CD14-positive monocyte (primary cell): ENCODE measurements around the gene FNIP1. TPM values are rescaled to one million over a fixed set of nuclear protein-coding genes. Genes with fewer than 3 reads are reported as not detected.
A peak's percentile ranks its signal among the peaks of the same experiment; 100 is the strongest.

Experiments used
- DNase-seq, 3 donors: peaks; one replicate each; pipeline ENCODE4 v3.0.0-alpha.2; 2011 to 2022
- H2AFZ ChIP-seq: 2 replicates; pipeline ENCODE4 v1.6.0; 2012; ENCODE audit warnings: mild to moderate bottlenecking, low read depth, low read length, inconsistent platforms; ENCODE audit not compliant: insufficient read depth, poor library complexity, severe bottlenecking
- H3K27ac ChIP-seq, 2 donors: 1 replicate in 1 of 2; 2 replicates in 1 of 2; pipeline ENCODE4 v1.5.1; 2012 to 2013; ENCODE audit warnings: low read length in 2 of 2, control low read depth in 1 of 2, inconsistent platforms in 1 of 2, low read depth in 1 of 2, mild to moderate bottlenecking in 1 of 2
- H3K27me3 ChIP-seq, 2 donors: one replicate each; pipeline versions ENCODE4 v1.6.0 to v1.6.1; 2011 to 2013; ENCODE audit warnings: low read length in 2 of 2; ENCODE audit not compliant: control insufficient read depth in 2 of 2, insufficient read depth in 2 of 2
- H3K36me3 ChIP-seq, 2 donors: replicated peaks in 1 of 2; 1 replicate in 1 of 2; 2 replicates in 1 of 2; pipeline versions ENCODE4 v1.5.1 to v1.6.1; 2012 to 2013; ENCODE audit warnings: low read length in 2 of 2, control low read depth in 1 of 2, inconsistent platforms in 1 of 2, mild to moderate bottlenecking in 1 of 2; ENCODE audit not compliant: insufficient read depth in 2 of 2, control insufficient read depth in 1 of 2
- H3K4me1 ChIP-seq, 2 donors: 1 replicate in 1 of 2; 2 replicates in 1 of 2; pipeline versions ENCODE4 v1.5.1 to v1.6.1; 2012 to 2013; ENCODE audit warnings: low read length in 2 of 2, control low read depth in 1 of 2, inconsistent platforms in 1 of 2, mild to moderate bottlenecking in 1 of 2, moderate library complexity in 1 of 2; ENCODE audit not compliant: insufficient read depth in 2 of 2, control insufficient read depth in 1 of 2
- H3K4me2 ChIP-seq: replicated peaks from 2 replicates; pipeline ENCODE3; 2012; ENCODE audit warnings: low read length, moderate library complexity, mild to moderate bottlenecking; ENCODE audit not compliant: poor library complexity, severe bottlenecking; ENCODE audit errors: extremely low read depth
- H3K4me3 ChIP-seq, 3 experiments: fragments of 200-600 bp in 1 of 3; sonication (generic) in 1 of 3; replicated peaks in 1 of 3; 1 replicate in 2 of 3; 2 replicates in 1 of 3; pipeline ENCODE4 v1.5.1; 2011 to 2013; ENCODE audit warnings: low read length in 3 of 3, mild to moderate bottlenecking in 3 of 3, control low read depth in 2 of 3, low read depth in 2 of 3, inconsistent platforms in 1 of 3, moderate library complexity in 1 of 3
- H3K79me2 ChIP-seq: 2 replicates; pipeline ENCODE4 v1.6.0; 2012; ENCODE audit warnings: mild to moderate bottlenecking, control low read depth, inconsistent platforms, low read length, moderate library complexity; ENCODE audit not compliant: insufficient read depth
- H3K9ac ChIP-seq: 2 replicates; pipeline ENCODE4 v1.6.0; 2017; ENCODE audit warnings: low read length, mild to moderate bottlenecking; ENCODE audit not compliant: insufficient read depth, poor library complexity, severe bottlenecking
- H3K9me3 ChIP-seq, 2 donors: replicated peaks in 1 of 2; 1 replicate in 1 of 2; 2 replicates in 1 of 2; pipeline versions ENCODE4 v1.5.1 to v1.6.1; 2012 to 2013; ENCODE audit warnings: low read length in 2 of 2, control low read depth in 1 of 2; ENCODE audit not compliant: control insufficient read depth in 1 of 2, insufficient read depth in 1 of 2
- H4K20me1 ChIP-seq: 2 replicates; pipeline ENCODE4 v1.6.0; 2012; ENCODE audit warnings: mild to moderate bottlenecking, low read length, control low read depth, moderate library complexity; ENCODE audit not compliant: insufficient read depth
- H3K27ac Mint-ChIP-seq, 7 donors: one replicate each; pipeline ENCODE4 v1.8.0; 2020; ENCODE audit warnings: mild to moderate bottlenecking in 7 of 7, mixed read lengths in 7 of 7, moderate library complexity in 6 of 7, inconsistent platforms in 2 of 7
- H3K27me3 Mint-ChIP-seq, 3 donors: one replicate each; pipeline ENCODE4 v1.8.0; 2021 to 2022; ENCODE audit warnings: low read depth in 3 of 3, mild to moderate bottlenecking in 3 of 3, mixed read lengths in 3 of 3, moderate library complexity in 3 of 3, inconsistent platforms in 1 of 3
- H3K36me3 Mint-ChIP-seq, 2 donors: one replicate each; pipeline ENCODE4 v1.8.0; 2020; ENCODE audit warnings: mixed read lengths in 2 of 2, inconsistent platforms in 1 of 2, mild to moderate bottlenecking in 1 of 2
- H3K4me1 Mint-ChIP-seq: one replicate; pipeline ENCODE4 v1.8.0; 2020; ENCODE audit warnings: mild to moderate bottlenecking, mixed read lengths
- H3K4me3 Mint-ChIP-seq, 2 donors: one replicate each; pipeline ENCODE4 v1.8.0; 2020; ENCODE audit warnings: mild to moderate bottlenecking in 2 of 2, mixed read lengths in 2 of 2, moderate library complexity in 1 of 2
- H3K9me3 Mint-ChIP-seq, 7 donors: one replicate each; pipeline ENCODE4 v1.8.0; 2020 to 2022; ENCODE audit warnings: mixed read lengths in 7 of 7, mild to moderate bottlenecking in 6 of 7, moderate library complexity in 6 of 7, inconsistent platforms in 2 of 7
- WGBS: methylation state at CpG from one replicate; pipeline ENCODE4 v1.1.5; 2013; ENCODE audit warnings: missing lambda C conversion rate; ENCODE audit not compliant: insufficient coverage; 5-methylcytosine and 5-hydroxymethylcytosine counted together
- intact Hi-C, 2 donors: fragments of 100-400 bp; cut with micrococcal nuclease; formaldehyde crosslinking; loops; one replicate each; pipeline versions ENCODE4 v1.15.0 to v1.15.1; 2023
- polyA plus RNA-seq, 3 donors: library from polyadenylated mRNA; depleted of rRNA in 1 of 3; unstranded in 2 of 3; stranded (reverse) in 1 of 3; fragments of 300-500 nt in 2 of 3; fragments of >200 nt in 1 of 3; fragmentation: Illumina TruSeq in 2 of 3; gene quantifications; 1 replicate in 2 of 3; 2 replicates in 1 of 3; pipeline ENCODE4 v1.2.3, GENCODE V29; 2012 to 2021
- TF ChIP-seq, protein P1 (sequence below): fragments of 200-600 bp; IDR thresholded peaks from one replicate; pipeline ENCODE4 v1.8.0; 2022; ENCODE audit warnings: antibody characterized with exemption, mild to moderate bottlenecking

Gene FNIP1
- polyA plus RNA-seq, 3 donors: 13.6 to 17.3 (median 16.3) TPM

DNA sequence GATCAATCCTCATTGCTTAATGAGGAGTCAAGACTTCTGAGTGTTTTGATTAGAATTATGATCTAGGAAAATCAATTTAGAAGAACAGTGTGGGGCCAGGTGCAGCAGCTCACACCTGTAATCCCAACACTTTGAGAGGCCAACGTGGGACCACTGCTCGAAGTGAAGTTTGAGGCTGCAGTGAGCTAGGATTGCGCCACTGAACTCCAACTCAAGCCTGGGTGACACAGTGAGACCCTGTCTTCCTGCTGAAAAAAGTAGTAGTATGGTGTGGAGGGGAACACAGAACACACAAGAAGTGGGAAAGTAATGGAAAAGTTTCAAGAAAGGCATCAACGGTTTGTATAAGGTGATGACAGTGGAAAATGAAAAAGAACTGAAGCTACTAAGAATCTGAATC is 9.1 kb downstream of the FNIP1 start:
- H3K79me2 ChIP-seq: peaks cover 98% of the 10 kb centered on the region
- no peak overlapping the region for H3K9ac ChIP-seq
- H3K9me3 ChIP-seq: no peaks in the 10 kb centered on the region
- no peak for DNase-seq
- peaks cover 40% of the 10 kb centered on the region for H3K4me1 Mint-ChIP-seq
- no peak overlapping the region for H3K4me2 ChIP-seq
- no peaks in the 10 kb centered on the region for H3K27me3 Mint-ChIP-seq
- H3K27ac Mint-ChIP-seq: peak overlapping the region in 5 of 7 donors; percentile 26 to 80 (median 51)
- H2AFZ ChIP-seq: no peak overlapping the region
- H3K4me3 ChIP-seq: no peak overlapping the region
- intact Hi-C loops: loop anchor here in 1 of 2 donors (5.0 kb wide), 1 partner anchor 35 kb away; no protein-coding TSS in a partner anchor
- H3K4me3 Mint-ChIP-seq: no peak overlapping the region
- H3K27me3 ChIP-seq: no peaks in the 10 kb centered on the region
- TF ChIP-seq, protein P1, sequence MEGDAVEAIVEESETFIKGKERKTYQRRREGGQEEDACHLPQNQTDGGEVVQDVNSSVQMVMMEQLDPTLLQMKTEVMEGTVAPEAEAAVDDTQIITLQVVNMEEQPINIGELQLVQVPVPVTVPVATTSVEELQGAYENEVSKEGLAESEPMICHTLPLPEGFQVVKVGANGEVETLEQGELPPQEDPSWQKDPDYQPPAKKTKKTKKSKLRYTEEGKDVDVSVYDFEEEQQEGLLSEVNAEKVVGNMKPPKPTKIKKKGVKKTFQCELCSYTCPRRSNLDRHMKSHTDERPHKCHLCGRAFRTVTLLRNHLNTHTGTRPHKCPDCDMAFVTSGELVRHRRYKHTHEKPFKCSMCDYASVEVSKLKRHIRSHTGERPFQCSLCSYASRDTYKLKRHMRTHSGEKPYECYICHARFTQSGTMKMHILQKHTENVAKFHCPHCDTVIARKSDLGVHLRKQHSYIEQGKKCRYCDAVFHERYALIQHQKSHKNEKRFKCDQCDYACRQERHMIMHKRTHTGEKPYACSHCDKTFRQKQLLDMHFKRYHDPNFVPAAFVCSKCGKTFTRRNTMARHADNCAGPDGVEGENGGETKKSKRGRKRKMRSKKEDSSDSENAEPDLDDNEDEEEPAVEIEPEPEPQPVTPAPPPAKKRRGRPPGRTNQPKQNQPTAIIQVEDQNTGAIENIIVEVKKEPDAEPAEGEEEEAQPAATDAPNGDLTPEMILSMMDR: no peak
- peaks cover 2 to 3% of the 10 kb centered on the region in 2 donors for H3K4me1 ChIP-seq
- 90% methylated on average over 2 of the region's 4 CpGs for WGBS
- H3K36me3 Mint-ChIP-seq: peaks cover 4 to 19% of the 10 kb centered on the region in 2 donors
- peaks cover 0 to 4% (median 0%) of the 10 kb centered on the region in 7 donors for H3K9me3 Mint-ChIP-seq
- H3K36me3 ChIP-seq: no peaks in the 10 kb centered on the region
- peak overlapping the region in 1 of 2 donors; percentile 46 for H3K27ac ChIP-seq
- peaks cover 95% of the 10 kb centered on the region for H4K20me1 ChIP-seq

DNA sequence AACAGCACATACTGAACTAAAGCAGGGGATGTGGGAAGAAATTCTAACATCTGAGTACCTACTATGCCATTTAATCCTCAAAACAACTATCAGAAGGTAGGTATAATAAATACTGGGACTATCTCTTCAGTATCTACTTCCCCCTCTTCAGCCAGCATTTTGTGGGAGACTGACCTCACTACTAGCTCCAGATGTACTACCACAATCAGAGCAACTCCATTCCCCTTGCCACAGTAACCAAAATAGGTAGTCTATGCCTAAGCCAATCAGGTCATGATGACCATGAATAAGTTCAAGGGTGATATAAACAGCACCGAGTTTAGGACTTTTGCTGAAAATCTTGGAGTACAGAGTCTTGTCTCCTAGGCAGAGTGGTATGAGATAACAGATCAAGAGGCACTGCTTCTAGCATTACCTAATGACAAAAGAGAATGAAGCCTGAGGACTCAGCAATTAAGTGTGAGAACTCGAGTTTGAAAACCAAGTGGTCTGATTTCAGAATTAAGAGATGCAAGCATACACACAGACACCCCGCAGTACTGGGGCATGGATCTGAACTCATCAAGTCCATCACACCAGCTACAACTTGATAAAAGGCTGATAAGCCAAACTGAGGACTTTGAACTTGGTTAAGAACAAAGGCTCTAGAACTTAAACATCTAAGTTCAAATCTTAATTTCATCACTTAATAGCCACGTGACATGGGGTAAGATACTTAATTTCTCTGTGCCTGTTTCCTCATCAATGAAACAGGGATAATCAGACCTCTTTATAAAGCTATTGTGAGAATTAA is 9.7 kb downstream of the FNIP1 start:
- Histone ChIP-seq H3K4me1 (peaks cover 0 to 3% of the 10 kb centered on the region in 2 donors), H3K4me3 (no peak overlapping the region), H3K79me2 (peaks cover 98% of the 10 kb centered on the region), H3K9me3 (no peaks in the 10 kb centered on the region), H3K27me3 (no peaks in the 10 kb centered on the region), H3K4me2 (no peak overlapping the region), H4K20me1 (peaks cover 95% of the 10 kb centered on the region), H2AFZ (no peak overlapping the region), H3K36me3 (peaks cover under 1 to 4% of the 10 kb centered on the region in 2 donors), H3K27ac (peak overlapping the region in 1 of 2 donors; percentile 46), H3K9ac (no peak overlapping the region)
- intact Hi-C loops: loop anchor here in 1 of 2 donors (5.0 kb wide), 1 partner anchor 35 kb away; no protein-coding TSS in a partner anchor
- peaks cover 0 to 4% (median 0%) of the 10 kb centered on the region in 7 donors for H3K9me3 Mint-ChIP-seq
- DNase-seq: no peak
- H3K4me3 Mint-ChIP-seq: no peak overlapping the region
- H3K36me3 Mint-ChIP-seq: peaks cover 7 to 19% of the 10 kb centered on the region in 2 donors
- TF ChIP-seq, protein P1: no peak
- 80% methylated on average over 2 of the region's 4 CpGs for WGBS
- peaks cover 38% of the 10 kb centered on the region for H3K4me1 Mint-ChIP-seq
- no peaks in the 10 kb centered on the region for H3K27me3 Mint-ChIP-seq
- H3K27ac Mint-ChIP-seq: peak overlapping the region; percentile 2 to 72 (median 25)
